Ovary (tissue), 9 donors: ENCODE data around the gene ALKBH1. TPM values are rescaled to one million over a fixed set of nuclear protein-coding genes. Genes with fewer than 3 reads are reported as not detected.

Experiments used
- DNase-seq, 5 donors: peaks; one replicate each; pipeline ENCODE4 v3.0.0-alpha.2; 2019 to 2020
- H3K27ac ChIP-seq, 2 donors: fragments of 200-600 bp; one replicate each; pipeline versions ENCODE4 v1.5.1 to v1.8.0; 2019 to 2022
- H3K27me3 ChIP-seq: fragments of 200-600 bp; one replicate; pipeline ENCODE4 v1.8.0; 2022
- H3K36me3 ChIP-seq: fragments of 200-600 bp; sonication (generic); one replicate; pipeline ENCODE4 v1.5.1; 2019
- H3K4me1 ChIP-seq: one replicate; pipeline ENCODE4 v1.8.1; 2013; ENCODE audit warnings: mild to moderate bottlenecking, moderate library complexity; ENCODE audit not compliant: insufficient read depth
- H3K4me3 ChIP-seq: fragments of 200-600 bp; sonication (generic); one replicate; pipeline ENCODE4 v1.5.1; 2017
- H3K9me3 ChIP-seq, 2 donors: fragments of 200-600 bp in 1 of 2; sonication (generic) in 1 of 2; one replicate each; pipeline versions ENCODE4 v1.5.1 to v1.8.1; 2013 to 2019; ENCODE audit warnings: mild to moderate bottlenecking in 1 of 2, moderate library complexity in 1 of 2
- CTCF ChIP-seq, 3 donors: fragments of 450-650 bp in 2 of 3; fragments of 200-600 bp in 1 of 3; IDR thresholded peaks; one replicate each; pipeline versions ENCODE4 v1.5.1 to v1.8.0; 2016 to 2022; ENCODE audit warnings: antibody characterized with exemption in 3 of 3, mild to moderate bottlenecking in 1 of 3
- EP300 ChIP-seq: sonication (generic); formaldehyde crosslinking; IDR thresholded peaks from one replicate; pipeline ENCODE4 v1.6.1; 2017; ENCODE audit warnings: antibody characterized with exemption
- POLR2A ChIP-seq: fragments of 450-650 bp; IDR thresholded peaks from one replicate; pipeline ENCODE4 v1.6.1; 2017; ENCODE audit warnings: antibody characterized with exemption, mild to moderate bottlenecking, moderate library complexity
- WGBS, 3 donors: extraction: QIAGEN DNeasy Blood & Tissue Kit in 1 of 3; methylation state at CpG; one replicate each; pipeline versions ENCODE4 v1.1.5 to v1.1.7; 2013 to 2017; 5-methylcytosine and 5-hydroxymethylcytosine counted together
- intact Hi-C, 4 donors: fragments of 100-400 bp; cut with DNase I; formaldehyde crosslinking; loops; one replicate each; pipeline versions ENCODE4 v1.11.0 to v1.15.1; 2022 to 2023
- polyA plus RNA-seq, 2 donors: library from polyadenylated mRNA; stranded (reverse); fragments of 200-250 nt in 1 of 2; fragments of 350-450 nt in 1 of 2; fragmentation: Illumina TruSeq in 1 of 2; extraction: RNeasy Lipid Tissue Mini Kit (QIAGEN cat#74804) in 1 of 2; gene quantifications; one replicate each; pipeline ENCODE4 v1.2.3, GENCODE V29; 2013 to 2014
- total RNA-seq, 7 donors: library from RNA; depleted of rRNA in 2 of 7; stranded (reverse); fragments of >200 nt in 2 of 7; fragmentation: NEBNext Ultra II Directional in 3 of 7; extraction: Animal tissue kit (Norgen Biotek cat#: 25700) in 3 of 7; gene quantifications; one replicate each; pipeline versions ENCODE4 v1.1.0 to v1.2.4, GENCODE V29; 2016 to 2023
- donor health status: DM: no; HTN: no; CAD: no; lungs with moderate emphysema.
- donor health status: DM: no; HTN: no; CAD: no.
- donor health status: Bipolar disorder and iron deficiency.
- donor health status: DM: yes; HTN: yes; CAD: no.
- donor health status: DM: no; HTN: no; CAD: no.
- donor health status: DM: yes; HTN: yes; CAD: no.

The ALKBH1 gene
- total and polyA plus RNA-seq, 9 donors = 8.4 to 13.3 (median 10.8) TPM

GRCh38 chr14:77710364-77710763, 2.5 kb upstream of the ALKBH1 start:
- TF ChIP-seq CTCF (IDR thresholded peaks at IDR 0.05) (no peak), POLR2A (no peak), EP300 (no peak)
- Histone ChIP-seq H3K27ac (no peak overlapping the region), H3K4me3 (no peak overlapping the region), H3K27me3 (no peaks in the 10 kb centered on the region), H3K36me3 (no peaks in the 10 kb centered on the region), H3K9me3 (no peaks in the 10 kb centered on the region), H3K4me1 (peaks cover 4% of the 10 kb centered on the region)
- WGBS, 3 donors = 67 to 73% (median 73%) methylated on average over 2 of the region's 2 CpGs
- DNase-seq = no peak
- intact Hi-C loops = no loop called here

- Histone ChIP-seq H3K9me3 (no peaks in the 10 kb centered on the region), H3K4me1 (peaks cover 4% of the 10 kb centered on the region), H3K27me3 (no peaks in the 10 kb centered on the region), H3K36me3 (no peaks in the 10 kb centered on the region), H3K4me3 (peak overlapping the region; percentile 83), H3K27ac (no peak overlapping the region)
- TF ChIP-seq POLR2A = no peak
- TF ChIP-seq EP300 = no peak
- TF ChIP-seq CTCF (IDR thresholded peaks at IDR 0.05) = no peak
- DNase-seq = no peak
- intact Hi-C loops = no loop called here
- 38 to 61% (median 52%) methylated on average over 3 of the region's 3 CpGs for WGBS, 3 donors
Observed at GRCh38 chr14:77709412-77709811, 1.6 kb upstream of the ALKBH1 start.

- no peaks in the 10 kb centered on the region for H3K9me3 ChIP-seq
- no peaks in the 10 kb centered on the region for H3K27me3 ChIP-seq
- no peak for DNase-seq
- TF ChIP-seq CTCF (IDR thresholded peaks at IDR 0.05) = no peak
- no peak for TF ChIP-seq EP300
- TF ChIP-seq POLR2A = no peak
- H3K36me3 ChIP-seq = no peaks in the 10 kb centered on the region
- H3K4me1 ChIP-seq = peaks cover 4% of the 10 kb centered on the region
- no peak overlapping the region for H3K27ac ChIP-seq
- H3K4me3 ChIP-seq = peak overlapping the region; percentile 83
- intact Hi-C loops = no loop called here
- WGBS, 3 donors = 6 to 19% (median 7%) methylated on average over 7 of the region's 7 CpGs
Observed at GRCh38 chr14:77708749-77709148, 926 bp upstream of the ALKBH1 start.

- Histone ChIP-seq H3K9me3 (no peaks in the 10 kb centered on the region), H3K27ac (no peak overlapping the region), H3K4me1 (peaks cover 4% of the 10 kb centered on the region), H3K36me3 (no peaks in the 10 kb centered on the region), H3K4me3 (peak overlapping the region; percentile 83), H3K27me3 (no peaks in the 10 kb centered on the region)
- 0 to 2% (median 1%) methylated on average over 14 of the region's 14 CpGs for WGBS, 3 donors
- no peak for DNase-seq
- TF ChIP-seq POLR2A (no peak), CTCF (IDR thresholded peaks at IDR 0.05) (no peak), EP300 (no peak)
- intact Hi-C loops = no loop called here
Observed at GRCh38 chr14:77707355-77707723, 484 bp downstream of the ALKBH1 start.

- WGBS, 3 donors = 82 to 93% (median 91%) methylated on average over 2 of the region's 2 CpGs
Observed at GRCh38 chr14:77691259-77691658, 16.6 kb downstream of the ALKBH1 start.

More at GRCh38 chr14:77691259-77691658, 16.6 kb downstream of the ALKBH1 start:
- TF ChIP-seq EP300 = no peak
- no peak for TF ChIP-seq CTCF (IDR thresholded peaks at IDR 0.05)
- DNase-seq = no peak
- Histone ChIP-seq H3K4me1 (no peaks in the 10 kb centered on the region), H3K4me3 (no peak overlapping the region), H3K9me3 (no peaks in the 10 kb centered on the region), H3K27me3 (no peaks in the 10 kb centered on the region), H3K36me3 (no peaks in the 10 kb centered on the region), H3K27ac (no peak overlapping the region)
- intact Hi-C loops = no loop called here
